Glutamatergic neuron (in vitro differentiated cells): ENCODE data around the gene TTLL10. TPM values are rescaled to one million over a fixed set of nuclear protein-coding genes. Genes with fewer than 3 reads are reported as not detected.

Experiments used
- DNase-seq: peaks from one replicate; pipeline ENCODE4 v3.0.0; 2022
- H3K27ac Mint-ChIP-seq: one replicate; pipeline ENCODE4 v1.8.0; 2020; ENCODE audit warnings: mild to moderate bottlenecking, mixed read lengths, inconsistent platforms; ENCODE audit not compliant: unreplicated experiment
- H3K27me3 Mint-ChIP-seq: one replicate; pipeline ENCODE4 v1.8.0; 2020; ENCODE audit warnings: mild to moderate bottlenecking, moderate library complexity, mixed read lengths, inconsistent platforms; ENCODE audit not compliant: unreplicated experiment
- H3K36me3 Mint-ChIP-seq: one replicate; pipeline ENCODE4 v1.8.0; 2020; ENCODE audit warnings: mild to moderate bottlenecking, mixed read lengths, inconsistent platforms; ENCODE audit not compliant: unreplicated experiment
- H3K4me1 Mint-ChIP-seq: one replicate; pipeline ENCODE4 v1.8.0; 2020; ENCODE audit warnings: mild to moderate bottlenecking, low read depth, mixed read lengths, inconsistent platforms; ENCODE audit not compliant: unreplicated experiment
- H3K4me3 Mint-ChIP-seq: one replicate; pipeline ENCODE4 v1.8.0; 2020; ENCODE audit warnings: mild to moderate bottlenecking, mixed read lengths, inconsistent platforms; ENCODE audit not compliant: unreplicated experiment
- H3K9me3 Mint-ChIP-seq: one replicate; pipeline ENCODE4 v1.8.0; 2020; ENCODE audit warnings: mild to moderate bottlenecking, moderate library complexity, mixed read lengths, inconsistent platforms; ENCODE audit not compliant: unreplicated experiment
- total RNA-seq: library from RNA; stranded (reverse); fragmentation: NEBNext Ultra II Directional; extraction: Animal tissue kit (Norgen Biotek cat#: 25700); gene quantifications from one replicate; pipeline ENCODE4 v1.2.1, GENCODE V29; 2021; ENCODE audit not compliant: unreplicated experiment
- TF ChIP-seq, protein P1 (sequence below): fragments of 200-600 bp; sonication (generic); IDR thresholded peaks from one replicate; pipeline ENCODE4 v1.5.0; 2021; ENCODE audit not compliant: partially characterized antibody, unreplicated experiment

Gene TTLL10
- total RNA-seq, 1 donor from 2014 or later: not detected

DNA sequence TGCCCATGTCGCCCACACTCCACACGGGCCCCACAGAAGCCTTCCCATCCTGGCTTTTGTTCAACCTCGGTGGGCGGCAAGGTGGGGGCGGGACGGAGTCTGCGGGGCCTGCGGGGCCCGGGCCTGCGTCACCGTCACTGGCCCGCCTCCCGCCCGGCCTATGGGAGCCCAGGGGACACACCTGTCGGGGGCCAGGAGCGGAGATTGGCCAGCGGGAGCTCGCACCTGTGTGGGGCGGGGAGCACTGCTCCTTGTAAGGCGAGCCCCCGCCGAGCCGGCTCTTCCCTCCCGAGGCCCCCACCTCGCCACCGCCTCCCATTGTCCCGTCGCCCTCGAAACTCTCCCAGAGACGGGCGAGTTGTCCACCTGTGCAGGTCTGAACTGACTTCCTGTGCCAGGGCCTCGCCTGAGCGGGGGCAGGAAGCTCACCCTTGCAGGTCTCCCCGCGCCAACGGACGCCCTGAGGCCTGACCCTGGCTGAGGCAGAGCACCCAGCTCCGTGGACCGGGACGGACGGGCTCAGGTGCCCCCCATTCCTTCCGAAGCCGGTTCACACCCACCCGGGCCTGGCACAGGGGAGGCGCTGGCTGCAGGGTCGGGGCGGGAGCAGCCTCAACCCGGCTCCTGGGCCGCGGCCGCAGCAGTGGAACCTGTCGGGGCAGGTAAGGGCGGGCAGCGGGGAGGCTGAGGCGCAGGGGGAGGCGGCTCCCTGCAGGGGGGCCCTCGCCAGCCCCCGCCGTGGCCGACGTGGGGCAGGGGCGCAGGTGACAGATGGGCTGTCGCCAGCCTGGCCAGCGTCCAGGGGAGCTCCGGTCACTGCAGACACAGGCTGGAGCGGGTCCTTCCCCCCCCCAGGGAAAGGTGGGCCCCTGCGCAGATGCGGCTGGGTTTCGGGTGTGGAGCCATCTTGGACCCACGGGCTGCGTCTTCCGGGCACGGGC is 10.8 kb upstream of the TTLL10 start:
- Mint-ChIP-seq H3K4me3 (no peak overlapping the region), H3K27ac (no peak overlapping the region), H3K27me3 (peaks cover 47% of the 10 kb centered on the region), H3K9me3 (peaks cover 46% of the 10 kb centered on the region), H3K36me3 (no peaks in the 10 kb centered on the region), H3K4me1 (peaks cover 4% of the 10 kb centered on the region)
- TF ChIP-seq, protein P1, sequence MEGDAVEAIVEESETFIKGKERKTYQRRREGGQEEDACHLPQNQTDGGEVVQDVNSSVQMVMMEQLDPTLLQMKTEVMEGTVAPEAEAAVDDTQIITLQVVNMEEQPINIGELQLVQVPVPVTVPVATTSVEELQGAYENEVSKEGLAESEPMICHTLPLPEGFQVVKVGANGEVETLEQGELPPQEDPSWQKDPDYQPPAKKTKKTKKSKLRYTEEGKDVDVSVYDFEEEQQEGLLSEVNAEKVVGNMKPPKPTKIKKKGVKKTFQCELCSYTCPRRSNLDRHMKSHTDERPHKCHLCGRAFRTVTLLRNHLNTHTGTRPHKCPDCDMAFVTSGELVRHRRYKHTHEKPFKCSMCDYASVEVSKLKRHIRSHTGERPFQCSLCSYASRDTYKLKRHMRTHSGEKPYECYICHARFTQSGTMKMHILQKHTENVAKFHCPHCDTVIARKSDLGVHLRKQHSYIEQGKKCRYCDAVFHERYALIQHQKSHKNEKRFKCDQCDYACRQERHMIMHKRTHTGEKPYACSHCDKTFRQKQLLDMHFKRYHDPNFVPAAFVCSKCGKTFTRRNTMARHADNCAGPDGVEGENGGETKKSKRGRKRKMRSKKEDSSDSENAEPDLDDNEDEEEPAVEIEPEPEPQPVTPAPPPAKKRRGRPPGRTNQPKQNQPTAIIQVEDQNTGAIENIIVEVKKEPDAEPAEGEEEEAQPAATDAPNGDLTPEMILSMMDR: no peak
- no peak for DNase-seq

DNA sequence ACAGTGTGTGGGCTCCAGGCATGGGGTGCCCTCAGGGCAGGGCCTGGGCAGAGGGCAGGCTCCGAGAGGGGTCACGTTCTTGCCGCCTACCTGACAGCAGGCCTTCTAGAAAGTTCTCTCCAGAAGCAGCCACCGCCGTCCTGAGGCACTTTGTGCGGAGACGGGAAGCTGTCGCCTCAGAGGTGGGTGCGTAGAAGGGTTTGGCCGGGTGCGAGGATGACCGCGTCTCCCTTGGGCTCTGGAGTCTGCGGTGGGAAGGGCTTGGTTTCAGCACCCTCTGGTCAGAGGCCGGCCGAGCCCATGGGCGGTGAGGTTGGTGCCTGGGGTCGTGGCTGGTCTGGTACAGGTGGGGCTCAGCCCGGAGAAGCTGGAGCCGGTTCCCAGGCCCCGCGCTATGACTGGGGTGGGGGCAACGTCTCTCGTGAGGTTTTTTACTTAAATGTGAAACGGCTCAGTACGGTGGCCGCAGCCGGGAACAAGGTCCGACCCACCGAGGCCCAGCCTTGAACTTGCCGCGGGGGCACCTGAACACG is 10.1 kb upstream of the TTLL10 start:
- H3K4me3 Mint-ChIP-seq: peak overlapping the region; percentile 70

DNA sequence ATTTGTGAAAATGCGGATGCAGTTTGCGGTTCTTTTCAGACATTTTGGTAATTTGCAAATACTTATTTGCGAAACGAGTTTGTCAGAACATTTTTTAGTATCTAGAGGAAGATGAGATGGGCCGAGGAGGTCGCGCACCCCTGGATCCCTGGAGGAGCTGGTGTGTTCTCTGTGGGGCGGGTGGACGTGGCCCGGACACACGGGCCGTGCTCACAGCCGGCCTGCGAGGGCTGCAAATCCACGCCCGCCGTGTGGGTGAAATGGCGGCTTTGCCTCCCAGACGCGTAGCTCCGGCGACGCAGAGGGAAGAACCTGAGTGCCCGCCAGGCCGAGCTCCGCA is 9.3 kb upstream of the TTLL10 start:
- Mint-ChIP-seq H3K9me3 (peaks cover 39% of the 10 kb centered on the region), H3K27ac (no peak overlapping the region), H3K4me3 (peak overlapping the region; percentile 70), H3K36me3 (no peaks in the 10 kb centered on the region), H3K27me3 (peaks cover 40% of the 10 kb centered on the region), H3K4me1 (peaks cover 4% of the 10 kb centered on the region)
- DNase-seq: no peak
- TF ChIP-seq, protein P1: no peak

More for the DNA sequence above, 10.1 kb upstream of the TTLL10 start:
- H3K4me1 Mint-ChIP-seq: peaks cover 4% of the 10 kb centered on the region
- peaks cover 46% of the 10 kb centered on the region for H3K9me3 Mint-ChIP-seq
- DNase-seq: no peak
- H3K27me3 Mint-ChIP-seq: peaks cover 47% of the 10 kb centered on the region
- H3K27ac Mint-ChIP-seq: no peak overlapping the region
- TF ChIP-seq, protein P1: no peak
- H3K36me3 Mint-ChIP-seq: no peaks in the 10 kb centered on the region

DNA sequence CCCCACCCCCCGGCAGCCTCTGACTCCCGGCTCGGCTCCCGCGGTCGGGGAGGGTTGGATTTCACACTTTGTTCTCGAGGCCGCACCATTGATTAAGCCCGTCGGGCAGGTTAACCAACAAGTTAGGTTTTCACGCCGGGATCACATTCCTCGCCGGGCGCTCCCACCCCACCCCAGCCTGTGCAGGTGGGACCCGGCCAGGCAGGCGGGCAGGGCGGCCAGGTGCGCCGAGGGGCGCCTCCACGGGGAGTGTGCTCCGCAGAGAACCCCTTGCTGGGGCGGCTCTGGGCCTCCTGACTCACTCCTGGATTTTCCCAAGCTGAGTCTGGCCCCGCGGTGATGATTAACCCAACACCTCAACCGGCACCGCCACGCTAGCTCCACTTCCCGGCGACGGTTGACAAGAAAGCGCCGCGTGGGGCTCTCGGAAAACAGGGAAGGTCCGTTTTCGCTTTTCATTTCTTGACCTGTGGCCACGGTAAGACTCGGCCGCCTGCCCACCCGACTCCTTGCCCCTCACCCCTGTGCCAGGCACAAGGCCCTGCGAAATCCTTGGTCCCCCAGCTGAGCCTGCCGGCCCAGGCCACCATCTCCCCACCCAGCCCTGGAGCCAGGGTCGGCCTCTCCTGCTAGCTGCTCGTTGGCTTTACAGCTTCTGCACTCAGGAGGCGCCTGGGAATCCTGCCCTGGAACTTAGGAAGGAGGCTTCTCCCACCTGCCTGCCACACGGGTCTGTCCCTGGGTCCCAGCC is 8.8 kb upstream of the TTLL10 start:
- TF ChIP-seq, protein P1: no peak
- no peak overlapping the region for H3K27ac Mint-ChIP-seq
- peaks cover 39% of the 10 kb centered on the region for H3K27me3 Mint-ChIP-seq
- H3K4me1 Mint-ChIP-seq: peaks cover 4% of the 10 kb centered on the region
- H3K9me3 Mint-ChIP-seq: peaks cover 36% of the 10 kb centered on the region
- H3K4me3 Mint-ChIP-seq: no peak overlapping the region
- peak; percentile 43 for DNase-seq
- H3K36me3 Mint-ChIP-seq: no peaks in the 10 kb centered on the region
